SK-N-SH treated with all-trans-retinoic acid at 6 μM for 48 hours (cell line): ENCODE measurements around the gene BACH2.

ENCODE experiments used
- ATAC-seq: fragments of 200-7000 bp; cut with Tn5 transposase; 3 replicates; pipeline ENCODE4 v1.9.1; 2020; ENCODE audit warnings: mild to moderate bottlenecking, moderate library complexity
- BACH2 ChIP-seq: fragments of 250-450 bp; sonication (Bioruptor Pico); IDR thresholded peaks from 2 replicates; pipeline ENCODE4 v1.9.0; 2021; ENCODE audit warnings: mild to moderate bottlenecking, borderline replicate concordance
- CSDC2 ChIP-seq: fragments of 250-450 bp; sonication (Bioruptor Pico); IDR thresholded peaks from 2 replicates; pipeline ENCODE4 v1.5.0; 2020; ENCODE audit warnings: mild to moderate bottlenecking, moderate library complexity
- CSRNP3 ChIP-seq: fragments of 250-450 bp; sonication (Bioruptor Pico); IDR thresholded peaks from 2 replicates; pipeline ENCODE4 v1.5.1; 2021; ENCODE audit warnings: mild to moderate bottlenecking, moderate library complexity
- GLIS3 ChIP-seq: fragments of 250-450 bp; sonication (Bioruptor Pico); IDR thresholded peaks from 2 replicates; pipeline ENCODE4 v1.5.0; 2020; ENCODE audit warnings: mild to moderate bottlenecking, moderate library complexity
- ISL1 ChIP-seq: fragments of 250-450 bp; sonication (Bioruptor Pico); IDR thresholded peaks from 2 replicates; pipeline ENCODE4 v2.1.2; 2022; ENCODE audit warnings: mild to moderate bottlenecking, moderate library complexity
- PPARA ChIP-seq: fragments of 250-450 bp; sonication (Bioruptor Pico); IDR thresholded peaks from 2 replicates; pipeline ENCODE4 v1.5.0; 2020; ENCODE audit warnings: mild to moderate bottlenecking, borderline replicate concordance
- RARB ChIP-seq: fragments of 250-450 bp; sonication (Bioruptor Pico); IDR thresholded peaks from 2 replicates; pipeline ENCODE4 v1.8.0; 2021; ENCODE audit warnings: mild to moderate bottlenecking, moderate library complexity
- SNAI2 ChIP-seq: fragments of 250-450 bp; sonication (Bioruptor Pico); IDR thresholded peaks from 2 replicates; pipeline ENCODE4 v1.5.0; 2020; ENCODE audit warnings: mild to moderate bottlenecking, moderate library complexity
- TCF4 ChIP-seq: fragments of 250-450 bp; sonication (Bioruptor Pico); IDR thresholded peaks from 2 replicates; pipeline ENCODE4 v1.8.0; 2021; ENCODE audit warnings: mild to moderate bottlenecking, moderate library complexity, borderline replicate concordance
- TOX ChIP-seq: fragments of 250-450 bp; sonication (Bioruptor Pico); IDR thresholded peaks from 2 replicates; pipeline ENCODE4 v1.8.0; 2021; ENCODE audit warnings: mild to moderate bottlenecking, moderate library complexity, borderline replicate concordance
- ZFP3 ChIP-seq: fragments of 250-450 bp; sonication (Bioruptor Pico); IDR thresholded peaks from 2 replicates; pipeline ENCODE4 v1.5.0; 2020; ENCODE audit warnings: mild to moderate bottlenecking, moderate library complexity
- ZFP30 ChIP-seq: fragments of 450-650 bp; formaldehyde crosslinking; IDR thresholded peaks from 2 replicates; pipeline ENCODE4 v1.5.0; 2022; ENCODE audit warnings: mild to moderate bottlenecking, moderate library complexity
- ZNF70 ChIP-seq: fragments of 450-650 bp; formaldehyde crosslinking; IDR thresholded peaks from 2 replicates; pipeline ENCODE4 v1.5.0; 2020; ENCODE audit warnings: mild to moderate bottlenecking, moderate library complexity
- ZNF8 ChIP-seq: fragments of 450-650 bp; formaldehyde crosslinking; IDR thresholded peaks from 2 replicates; pipeline ENCODE4 v1.5.0; 2020; ENCODE audit warnings: mild to moderate bottlenecking, moderate library complexity
- TF ChIP-seq, protein P1 (sequence below): fragments of 250-450 bp; sonication (Bioruptor Pico); IDR thresholded peaks from 2 replicates; pipeline ENCODE4 v1.5.0; 2020; ENCODE audit warnings: mild to moderate bottlenecking, moderate library complexity
- TF ChIP-seq, protein P2 (sequence below): fragments of 250-450 bp; sonication (Bioruptor Pico); IDR thresholded peaks from 2 replicates; pipeline ENCODE4 v1.8.0; 2020; ENCODE audit warnings: mild to moderate bottlenecking, moderate library complexity, borderline replicate concordance
- TF ChIP-seq, protein P3 (sequence below): fragments of 250-450 bp; sonication (Bioruptor Pico); IDR thresholded peaks from 2 replicates; pipeline ENCODE4 v1.8.0; 2021; ENCODE audit warnings: low read depth, mild to moderate bottlenecking, moderate library complexity, borderline replicate concordance

Gene BACH2

GRCh38 chr6:89961481-89961880 is 335.2 kb downstream of the BACH2 start (continued):
- TF ChIP-seq, protein P1, sequence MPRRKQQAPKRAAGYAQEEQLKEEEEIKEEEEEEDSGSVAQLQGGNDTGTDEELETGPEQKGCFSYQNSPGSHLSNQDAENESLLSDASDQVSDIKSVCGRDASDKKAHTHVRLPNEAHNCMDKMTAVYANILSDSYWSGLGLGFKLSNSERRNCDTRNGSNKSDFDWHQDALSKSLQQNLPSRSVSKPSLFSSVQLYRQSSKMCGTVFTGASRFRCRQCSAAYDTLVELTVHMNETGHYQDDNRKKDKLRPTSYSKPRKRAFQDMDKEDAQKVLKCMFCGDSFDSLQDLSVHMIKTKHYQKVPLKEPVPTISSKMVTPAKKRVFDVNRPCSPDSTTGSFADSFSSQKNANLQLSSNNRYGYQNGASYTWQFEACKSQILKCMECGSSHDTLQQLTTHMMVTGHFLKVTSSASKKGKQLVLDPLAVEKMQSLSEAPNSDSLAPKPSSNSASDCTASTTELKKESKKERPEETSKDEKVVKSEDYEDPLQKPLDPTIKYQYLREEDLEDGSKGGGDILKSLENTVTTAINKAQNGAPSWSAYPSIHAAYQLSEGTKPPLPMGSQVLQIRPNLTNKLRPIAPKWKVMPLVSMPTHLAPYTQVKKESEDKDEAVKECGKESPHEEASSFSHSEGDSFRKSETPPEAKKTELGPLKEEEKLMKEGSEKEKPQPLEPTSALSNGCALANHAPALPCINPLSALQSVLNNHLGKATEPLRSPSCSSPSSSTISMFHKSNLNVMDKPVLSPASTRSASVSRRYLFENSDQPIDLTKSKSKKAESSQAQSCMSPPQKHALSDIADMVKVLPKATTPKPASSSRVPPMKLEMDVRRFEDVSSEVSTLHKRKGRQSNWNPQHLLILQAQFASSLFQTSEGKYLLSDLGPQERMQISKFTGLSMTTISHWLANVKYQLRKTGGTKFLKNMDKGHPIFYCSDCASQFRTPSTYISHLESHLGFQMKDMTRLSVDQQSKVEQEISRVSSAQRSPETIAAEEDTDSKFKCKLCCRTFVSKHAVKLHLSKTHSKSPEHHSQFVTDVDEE (CRISPR knock-in tag) = no peak
- TF ChIP-seq ZFP30 (CRISPR knock-in tag) (no peak), ZFP3 (CRISPR knock-in tag) (no peak), TCF4 (CRISPR knock-in tag) (no peak), SNAI2 (CRISPR knock-in tag) (no peak), BACH2 (no peak)
- TF ChIP-seq, protein P2, sequence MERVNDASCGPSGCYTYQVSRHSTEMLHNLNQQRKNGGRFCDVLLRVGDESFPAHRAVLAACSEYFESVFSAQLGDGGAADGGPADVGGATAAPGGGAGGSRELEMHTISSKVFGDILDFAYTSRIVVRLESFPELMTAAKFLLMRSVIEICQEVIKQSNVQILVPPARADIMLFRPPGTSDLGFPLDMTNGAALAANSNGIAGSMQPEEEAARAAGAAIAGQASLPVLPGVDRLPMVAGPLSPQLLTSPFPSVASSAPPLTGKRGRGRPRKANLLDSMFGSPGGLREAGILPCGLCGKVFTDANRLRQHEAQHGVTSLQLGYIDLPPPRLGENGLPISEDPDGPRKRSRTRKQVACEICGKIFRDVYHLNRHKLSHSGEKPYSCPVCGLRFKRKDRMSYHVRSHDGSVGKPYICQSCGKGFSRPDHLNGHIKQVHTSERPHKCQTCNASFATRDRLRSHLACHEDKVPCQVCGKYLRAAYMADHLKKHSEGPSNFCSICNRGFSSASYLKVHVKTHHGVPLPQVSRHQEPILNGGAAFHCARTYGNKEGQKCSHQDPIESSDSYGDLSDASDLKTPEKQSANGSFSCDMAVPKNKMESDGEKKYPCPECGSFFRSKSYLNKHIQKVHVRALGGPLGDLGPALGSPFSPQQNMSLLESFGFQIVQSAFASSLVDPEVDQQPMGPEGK (CRISPR knock-in tag) = no peak

DNA sequence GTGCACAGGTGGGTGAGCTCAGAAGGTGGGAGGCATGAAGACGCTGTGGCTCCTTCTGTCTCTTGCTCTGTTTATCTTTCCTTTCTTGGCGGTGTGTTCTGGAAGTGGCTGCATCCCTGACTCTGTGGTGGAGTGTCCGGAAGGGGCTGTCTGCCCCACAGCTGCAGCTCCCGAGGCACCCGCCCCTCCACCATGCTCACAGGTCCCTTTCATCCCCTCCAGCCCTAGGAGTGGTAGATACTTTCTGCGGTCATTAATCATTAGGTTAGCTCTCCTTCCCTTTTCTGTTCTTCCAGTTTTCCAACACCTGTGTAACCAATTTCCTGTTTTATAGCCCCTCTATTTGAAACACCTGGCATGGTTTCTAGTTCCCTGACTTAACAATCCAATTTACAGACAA is 336.8 kb downstream of the BACH2 start:
- ATAC-seq = no peak
- TF ChIP-seq PPARA (CRISPR knock-in tag) (no peak), ZFP30 (CRISPR knock-in tag) (no peak), RARB (CRISPR knock-in tag) (no peak), GLIS3 (no peak), ISL1 (CRISPR knock-in tag) (no peak), CSDC2 (CRISPR knock-in tag) (no peak), ZNF70 (CRISPR knock-in tag) (no peak), SNAI2 (CRISPR knock-in tag) (no peak), TCF4 (CRISPR knock-in tag) (no peak), ZFP3 (CRISPR knock-in tag) (no peak), TOX (CRISPR knock-in tag) (no peak), BACH2 (no peak)
- TF ChIP-seq, protein P3, sequence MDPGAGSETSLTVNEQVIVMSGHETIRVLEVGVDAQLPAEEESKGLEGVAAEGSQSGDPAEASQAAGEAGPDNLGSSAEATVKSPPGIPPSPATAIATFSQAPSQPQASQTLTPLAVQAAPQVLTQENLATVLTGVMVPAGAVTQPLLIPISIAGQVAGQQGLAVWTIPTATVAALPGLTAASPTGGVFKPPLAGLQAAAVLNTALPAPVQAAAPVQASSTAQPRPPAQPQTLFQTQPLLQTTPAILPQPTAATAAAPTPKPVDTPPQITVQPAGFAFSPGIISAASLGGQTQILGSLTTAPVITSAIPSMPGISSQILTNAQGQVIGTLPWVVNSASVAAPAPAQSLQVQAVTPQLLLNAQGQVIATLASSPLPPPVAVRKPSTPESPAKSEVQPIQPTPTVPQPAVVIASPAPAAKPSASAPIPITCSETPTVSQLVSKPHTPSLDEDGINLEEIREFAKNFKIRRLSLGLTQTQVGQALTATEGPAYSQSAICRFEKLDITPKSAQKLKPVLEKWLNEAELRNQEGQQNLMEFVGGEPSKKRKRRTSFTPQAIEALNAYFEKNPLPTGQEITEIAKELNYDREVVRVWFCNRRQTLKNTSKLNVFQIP (CRISPR knock-in tag) = no peak
- TF ChIP-seq, protein P2 (CRISPR knock-in tag) = no peak

DNA sequence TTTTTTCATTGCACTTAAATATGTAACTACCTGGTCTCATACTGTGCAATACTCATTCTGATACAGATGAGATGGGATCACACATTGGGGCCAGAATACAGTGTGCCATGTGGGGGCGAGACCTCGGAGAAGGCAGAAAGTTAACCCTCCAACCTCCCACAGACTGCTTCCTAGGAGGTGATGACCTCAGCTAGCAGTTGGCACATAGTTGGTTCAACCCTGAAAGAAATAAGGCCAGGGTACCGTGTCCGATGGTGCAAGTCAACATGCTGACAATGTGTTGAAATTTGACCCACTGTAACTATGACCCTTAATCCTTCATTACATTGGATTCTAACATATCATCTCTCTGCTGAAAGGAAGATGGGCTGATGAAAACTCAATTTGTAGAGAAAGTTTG is 340.5 kb downstream of the BACH2 start:
- no peak for ATAC-seq
- TF ChIP-seq ZFP3 (CRISPR knock-in tag) (no peak), CSRNP3 (CRISPR knock-in tag) (no peak), ZNF70 (CRISPR knock-in tag) (no peak), ZNF8 (CRISPR knock-in tag) (no peak), RARB (CRISPR knock-in tag) (no peak)
- TF ChIP-seq, protein P2 (CRISPR knock-in tag) = no peak
